DND-41 (cell line): ENCODE measurements around the gene C22orf15.

Source experiments
- CTCF ChIP-seq: IDR thresholded peaks from 2 replicates; pipeline ENCODE4 v1.5.1; 2012; ENCODE audit warnings: borderline replicate concordance, low read length, moderate library complexity, mild to moderate bottlenecking; ENCODE audit not compliant: poor library complexity, severe bottlenecking; ENCODE audit errors: extremely low read depth
- EZH2 ChIP-seq: IDR thresholded peaks from 3 replicates; pipeline ENCODE4 v1.6.1; 2012; ENCODE audit warnings: borderline replicate concordance, low read depth, mild to moderate bottlenecking, moderate library complexity, low read length, inconsistent platforms; ENCODE audit not compliant: severe bottlenecking

DNA sequence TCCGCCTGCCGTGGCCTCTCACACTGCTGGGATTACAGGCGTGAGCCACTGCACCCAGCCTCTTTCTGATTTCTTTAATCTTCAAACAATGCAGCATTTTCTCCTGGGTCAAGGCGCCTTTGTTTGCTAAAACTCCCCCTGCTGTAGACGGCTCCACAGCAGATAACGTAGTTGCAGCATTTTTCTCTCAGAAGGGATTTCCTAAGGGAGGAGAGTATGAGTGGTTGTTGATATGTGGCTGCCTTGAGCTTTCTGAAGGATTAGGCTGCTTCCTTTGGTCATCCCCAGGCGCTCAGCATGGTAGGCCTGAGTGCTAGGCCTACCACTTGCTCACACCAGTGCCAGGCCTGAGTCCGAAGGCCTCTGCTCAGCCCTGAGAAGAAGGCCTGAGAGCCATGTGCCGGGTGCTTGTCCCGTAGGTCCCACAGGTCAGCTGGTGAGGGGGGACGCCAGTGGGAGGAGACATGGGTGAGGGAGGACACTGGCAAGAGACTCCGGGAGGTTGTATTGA is 42.0 kb downstream of the C22orf15 start:
- TF ChIP-seq CTCF: no peak
- no peak for TF ChIP-seq EZH2
